Kidney epithelial cell (primary cell): ENCODE measurements around the gene SERPINB1. TPM values are rescaled to one million over a fixed set of nuclear protein-coding genes. Genes with fewer than 3 reads are reported as not detected.

Experiments
- DNase-seq: peaks from one replicate; pipeline ENCODE4 v3.0.0-alpha.2; 2010; ENCODE audit warnings: low read depth
- H3K27me3 ChIP-seq: 2 replicates; pipeline ENCODE4 v1.6.0; 2011; ENCODE audit warnings: low read length; ENCODE audit not compliant: control insufficient read depth, insufficient read depth
- H3K36me3 ChIP-seq: 2 replicates; pipeline ENCODE4 v1.5.1; 2011; ENCODE audit warnings: low read length; ENCODE audit not compliant: control insufficient read depth, insufficient read depth
- H3K4me3 ChIP-seq: 2 replicates; pipeline ENCODE4 v1.5.1; 2011; ENCODE audit warnings: low read depth, mild to moderate bottlenecking, control low read depth, low read length
- CTCF ChIP-seq: IDR thresholded peaks from 2 replicates; pipeline ENCODE4 v1.5.1; 2011; ENCODE audit warnings: mild to moderate bottlenecking, moderate library complexity, low read length, control low read depth, inconsistent platforms; ENCODE audit not compliant: insufficient read depth, poor library complexity, severe bottlenecking
- total RNA-seq: library from RNA; depleted of rRNA; stranded (reverse); fragments of >200 nt; gene quantifications from 2 replicates; pipeline ENCODE4 v1.2.3, GENCODE V29; 2015

The SERPINB1 gene
- total RNA-seq, 1 donor from 2014 or later: 43.2 TPM

GRCh38 chr6:2791450-2791974, 50.2 kb downstream of the SERPINB1 start:
- DNase-seq: no peak
- H3K27me3 ChIP-seq: no peaks in the 10 kb centered on the region
- H3K36me3 ChIP-seq: no peaks in the 10 kb centered on the region
- no peak overlapping the region for H3K4me3 ChIP-seq
- no peak for TF ChIP-seq CTCF

GRCh38 chr6:2790588-2791449, 50.8 kb downstream of the SERPINB1 start:
- no peak for DNase-seq
- no peaks in the 10 kb centered on the region for H3K36me3 ChIP-seq
- TF ChIP-seq CTCF: peak; percentile 82
- no peak overlapping the region for H3K4me3 ChIP-seq
- no peaks in the 10 kb centered on the region for H3K27me3 ChIP-seq

GRCh38 chr6:2786269-2786668, 55.4 kb downstream of the SERPINB1 start:
- no peak for DNase-seq
- TF ChIP-seq CTCF: no peak

GRCh38 chr6:2784930-2785329, 56.7 kb downstream of the SERPINB1 start:
- TF ChIP-seq CTCF: no peak
- Histone ChIP-seq H3K27me3 (no peaks in the 10 kb centered on the region), H3K4me3 (no peak overlapping the region), H3K36me3 (no peaks in the 10 kb centered on the region)
- no peak for DNase-seq

More at GRCh38 chr6:2786269-2786668, 55.4 kb downstream of the SERPINB1 start:
- Histone ChIP-seq H3K27me3 (no peaks in the 10 kb centered on the region), H3K36me3 (no peaks in the 10 kb centered on the region), H3K4me3 (no peak overlapping the region)

- Histone ChIP-seq H3K36me3 (peaks cover 2% of the 10 kb centered on the region), H3K27me3 (no peaks in the 10 kb centered on the region), H3K4me3 (no peak overlapping the region)
- no peak for DNase-seq
- TF ChIP-seq CTCF: no peak
These were observed 57.6 kb downstream of the SERPINB1 start for GRCh38 chr6:2784061-2784460.
